ENCODE results near the gene CD63. TPM values are rescaled to one million over a fixed set of nuclear protein-coding genes. Genes with fewer than 3 reads are reported as not detected.
A peak's percentile ranks its signal among the peaks of the same experiment; 100 is the strongest.
"Not testable (repeated sequence)": the region's sequence is repeated elsewhere in the genome, so short reads cannot be mapped to it uniquely, and the experiment has no call there.

Gene CD63, protein sequence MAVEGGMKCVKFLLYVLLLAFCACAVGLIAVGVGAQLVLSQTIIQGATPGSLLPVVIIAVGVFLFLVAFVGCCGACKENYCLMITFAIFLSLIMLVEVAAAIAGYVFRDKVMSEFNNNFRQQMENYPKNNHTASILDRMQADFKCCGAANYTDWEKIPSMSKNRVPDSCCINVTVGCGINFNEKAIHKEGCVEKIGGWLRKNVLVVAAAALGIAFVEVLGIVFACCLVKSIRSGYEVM
- total RNA-seq = 100 to 1,000 TPM; 222 to 288 TPM

DNA sequence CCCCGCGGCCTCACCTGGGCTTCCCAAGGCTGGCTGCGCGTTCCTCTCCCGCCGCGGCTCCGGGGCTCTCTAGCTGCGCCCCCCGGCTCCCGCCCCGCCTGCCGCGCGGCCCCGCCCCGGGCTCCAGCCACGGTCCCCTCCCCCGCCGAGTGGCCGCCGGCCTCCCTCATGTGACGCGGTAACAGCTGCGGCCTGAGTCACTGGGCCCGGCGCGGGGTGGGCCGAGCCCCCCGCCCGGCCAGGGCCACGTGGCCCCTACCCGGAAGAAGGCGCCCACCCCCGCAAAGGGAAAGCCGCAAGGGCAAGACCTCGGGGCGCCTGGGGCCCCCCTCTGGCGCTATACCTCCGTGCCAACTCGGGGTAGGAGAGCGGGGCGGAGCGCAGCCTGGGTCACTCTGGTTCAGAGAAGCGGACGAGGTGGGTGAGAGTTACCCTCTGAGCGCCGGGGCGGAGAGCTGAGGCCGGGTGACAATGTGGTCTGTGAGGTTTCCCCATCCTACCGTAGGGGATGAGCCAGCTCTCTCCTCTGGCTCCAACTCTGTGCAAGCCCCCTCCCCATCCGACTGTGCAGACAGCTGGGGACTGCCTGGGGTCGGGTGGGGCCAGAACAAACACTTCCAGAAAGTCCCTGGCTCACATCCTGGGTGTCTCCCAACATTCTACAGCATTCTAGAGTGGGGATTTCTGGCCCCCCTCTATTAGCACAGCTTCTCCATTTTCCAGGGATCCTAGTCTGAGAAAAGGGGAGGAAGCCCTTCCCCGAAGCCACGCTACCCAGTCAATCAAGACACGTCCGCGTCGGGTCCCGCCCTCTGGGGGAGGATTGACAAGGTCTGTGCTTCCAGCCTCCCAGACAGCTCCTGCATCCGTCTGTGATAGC lies at the start of gene CD63:
TSS of gene CD63 (minus strand) at position 71 of the 880 bp plus-strand sequence. CDS start 668 bp downstream, outside the sequence.
- ATAC-seq (peak; percentile 69), DNase-seq (peak; percentile 87)
- Mint-ChIP-seq H3K9me3 (ENCODE audit: low read depth) (no peaks in the 10 kb centered on the region), H3K4me1 (peaks cover 57% of the 10 kb centered on the region), H3K4me3 (peak within 1 kb of the TSS; percentile 78), H3K27me3 (no peaks in the 10 kb centered on the region), H3K27ac (peak within 1 kb of the TSS; percentile 92), H3K36me3 (peaks cover 16% of the 10 kb centered on the region)
- CTCF ChIA-PET = interaction anchor here (0.6 to 4.9 kb wide), 15 partner anchors 9 to 493 kb away, joined by 3 to 63 read pairs (median 6); partner anchors contain the start of genes BLOC1S1, ESYT1, PA2G4 and PYM1

DNA sequence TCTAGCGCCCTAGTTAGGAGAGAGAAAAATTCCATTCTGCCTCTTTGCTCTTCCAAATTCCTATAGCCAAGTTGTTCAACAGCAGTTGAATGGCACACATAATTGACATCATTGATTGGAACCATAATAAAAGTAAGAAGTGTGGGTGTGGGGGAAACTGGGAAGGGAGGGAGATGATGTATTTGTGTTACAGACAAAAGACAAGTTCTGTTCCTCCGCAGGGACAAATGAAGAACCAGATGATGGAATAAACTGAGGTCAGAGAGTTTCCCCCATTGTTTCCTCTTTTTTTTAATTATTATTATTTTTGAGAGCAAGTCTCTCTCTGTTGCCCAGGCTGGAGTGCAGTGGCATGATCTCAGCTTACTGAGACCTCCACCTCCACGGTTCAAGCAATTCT lies 49.0 kb upstream of the CD63 start:
- ATAC-seq = no peak
- Mint-ChIP-seq H3K27ac (no peak overlapping the region), H3K9me3 (ENCODE audit: low read depth) (no peaks in the 10 kb centered on the region), H3K36me3 (peaks cover 41% of the 10 kb centered on the region), H3K4me1 (peaks cover 18% of the 10 kb centered on the region), H3K4me3 (no peak overlapping the region), H3K27me3 (no peaks in the 10 kb centered on the region)
- CTCF ChIA-PET = no interaction called here
- no peak for DNase-seq

DNA sequence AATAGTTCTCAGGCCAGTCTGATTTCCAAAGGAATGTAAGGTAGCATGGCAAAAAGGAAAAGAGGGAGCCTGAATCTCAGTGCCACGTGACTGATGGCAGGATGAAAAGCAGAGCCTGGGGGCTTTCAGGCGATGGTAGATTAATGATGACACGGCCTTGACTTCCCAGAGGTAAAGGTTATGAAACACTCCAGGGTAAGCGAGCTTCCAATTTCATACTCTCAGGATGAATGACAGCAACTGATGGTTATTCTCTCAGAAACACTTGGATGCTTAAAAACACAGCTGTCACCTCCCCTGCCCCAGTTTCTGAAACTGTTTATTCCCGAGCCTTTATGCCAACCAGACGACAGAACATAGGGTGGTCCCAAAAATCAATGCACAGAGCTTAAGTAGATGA lies 42.9 kb upstream of the CD63 start:
- Mint-ChIP-seq H3K4me1 (peaks cover 11% of the 10 kb centered on the region), H3K36me3 (peaks cover 31% of the 10 kb centered on the region), H3K27me3 (no peaks in the 10 kb centered on the region), H3K27ac (peak overlapping the region; percentile 8), H3K9me3 (ENCODE audit: low read depth) (no peaks in the 10 kb centered on the region), H3K4me3 (no peak overlapping the region)
- CTCF ChIA-PET = interaction anchor here (0.5 to 2.8 kb wide), 3 partner anchors 10 to 34 kb away, joined by 3 to 13 read pairs (median 3); no protein-coding TSS in a partner anchor
- no peak for ATAC-seq
- no peak for DNase-seq

DNA sequence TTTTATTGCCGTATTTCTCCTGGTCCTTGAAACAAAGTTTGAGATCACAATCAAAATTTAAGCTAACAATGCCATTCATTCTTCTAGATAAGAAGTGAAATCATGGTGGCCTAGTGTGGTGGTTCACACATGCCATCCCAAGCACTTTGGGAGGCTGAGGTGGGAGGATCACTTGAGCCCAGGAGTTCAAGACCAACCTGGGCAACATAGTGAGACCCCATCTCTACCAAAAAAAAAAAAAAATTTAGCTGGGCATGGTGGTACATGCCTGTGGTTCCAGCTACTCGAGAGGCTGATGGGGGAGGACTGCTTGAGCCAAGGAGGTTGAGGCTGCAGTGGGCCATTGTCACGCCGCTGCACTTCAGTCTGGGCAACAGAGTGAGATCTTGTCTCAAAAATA lies 38.3 kb upstream of the CD63 start:
- Mint-ChIP-seq H3K36me3 (peaks cover 31% of the 10 kb centered on the region), H3K4me3 (no peak overlapping the region), H3K27me3 (no peaks in the 10 kb centered on the region), H3K9me3 (ENCODE audit: low read depth) (no peaks in the 10 kb centered on the region), H3K4me1 (peaks cover 3% of the 10 kb centered on the region), H3K27ac (no peak overlapping the region)
- DNase-seq = no peak
- ATAC-seq = no peak
- CTCF ChIA-PET = interaction anchor here (0.9 to 1.3 kb wide), 2 partner anchors 14 to 29 kb away, joined by 3 read pairs; no protein-coding TSS in a partner anchor

DNA sequence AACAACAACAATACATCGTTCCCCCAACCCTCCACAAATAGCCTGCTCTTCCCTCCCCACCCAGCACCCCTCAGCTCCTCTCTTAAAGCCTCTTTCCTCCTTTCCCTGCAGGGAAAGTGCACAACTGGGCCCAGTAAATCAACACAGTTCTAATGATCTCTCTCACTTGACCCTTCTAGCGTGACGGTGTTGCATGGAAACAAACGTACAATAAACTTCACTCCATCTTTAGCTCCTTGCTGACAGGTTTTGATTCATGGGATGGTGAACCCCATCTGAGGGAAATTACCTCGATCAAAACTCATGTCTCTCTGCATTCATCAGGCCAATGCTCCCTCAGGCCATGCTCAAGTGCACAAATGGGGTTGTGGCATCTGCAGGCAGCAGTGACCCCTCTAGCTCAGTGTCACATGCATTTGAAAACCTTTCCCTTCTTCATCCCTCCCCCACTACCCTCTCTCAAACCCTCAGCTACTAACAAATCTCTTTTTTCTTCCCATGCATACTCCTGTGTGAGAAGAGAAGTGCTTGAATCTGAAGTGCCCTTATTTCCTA lies 37.0 kb upstream of the CD63 start:
- no peak for ATAC-seq
- H3K9me3 Mint-ChIP-seq (ENCODE audit: low read depth) = no peaks in the 10 kb centered on the region
- peaks cover 5% of the 10 kb centered on the region for H3K4me1 Mint-ChIP-seq
- H3K4me3 Mint-ChIP-seq = no peak overlapping the region
- H3K27ac Mint-ChIP-seq = no peak overlapping the region
- CTCF ChIA-PET = interaction anchor here (1.0 to 1.1 kb wide), 2 partner anchors 9 to 14 kb away, joined by 3 read pairs; no protein-coding TSS in a partner anchor
- no peaks in the 10 kb centered on the region for H3K27me3 Mint-ChIP-seq
- H3K36me3 Mint-ChIP-seq = peaks cover 31% of the 10 kb centered on the region
- no peak for DNase-seq

DNA sequence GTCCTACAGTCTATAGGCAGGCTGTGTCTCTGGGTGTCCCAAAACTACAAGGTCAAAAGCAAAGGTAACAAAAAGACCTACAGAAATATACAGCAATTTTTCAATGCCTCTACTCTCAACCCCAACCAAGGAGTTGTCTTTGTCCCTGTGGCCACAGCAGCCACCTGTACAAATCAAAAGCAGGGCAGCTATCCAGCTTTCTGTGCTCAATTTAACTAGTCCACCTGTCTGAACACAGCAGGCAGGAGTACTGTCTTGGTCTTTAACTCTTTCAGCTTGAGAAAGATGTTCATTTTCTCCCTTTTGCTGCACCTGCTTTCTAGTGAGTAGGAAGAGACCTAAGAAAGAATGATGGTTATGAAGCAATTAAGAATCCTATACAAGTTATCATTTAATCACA lies 33.8 kb upstream of the CD63 start:
- H3K27me3 Mint-ChIP-seq = no peaks in the 10 kb centered on the region
- no peak overlapping the region for H3K4me3 Mint-ChIP-seq
- H3K36me3 Mint-ChIP-seq = peaks cover 52% of the 10 kb centered on the region
- no peaks in the 10 kb centered on the region for H3K9me3 Mint-ChIP-seq (ENCODE audit: low read depth)
- no peak overlapping the region for H3K27ac Mint-ChIP-seq
- peaks cover 8% of the 10 kb centered on the region for H3K4me1 Mint-ChIP-seq
- CTCF ChIA-PET = no interaction called here
- ATAC-seq = no peak
- no peak for DNase-seq

DNA sequence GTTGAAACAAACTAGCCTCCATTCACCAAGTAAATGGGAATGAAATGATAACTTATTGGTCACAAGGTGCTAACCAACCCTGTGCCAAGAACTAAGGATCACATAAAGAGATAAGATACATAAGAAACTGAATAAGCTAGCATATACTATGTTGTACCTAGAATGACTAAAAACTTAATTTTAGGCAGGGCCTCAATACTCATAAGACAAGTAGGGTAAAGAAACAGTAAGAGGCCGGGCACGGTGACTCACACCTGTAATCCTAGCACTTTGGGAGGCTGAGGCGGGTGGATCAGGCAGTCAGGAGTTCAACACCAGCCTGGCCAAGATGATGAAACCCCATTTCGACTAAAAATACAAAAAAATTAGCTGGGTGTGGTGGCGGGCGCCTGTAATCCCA lies 31.9 kb upstream of the CD63 start:
- Mint-ChIP-seq H3K9me3 (ENCODE audit: low read depth) (no peaks in the 10 kb centered on the region), H3K36me3 (peaks cover 55% of the 10 kb centered on the region), H3K4me1 (peaks cover 8% of the 10 kb centered on the region), H3K27ac (no peak overlapping the region), H3K4me3 (no peak overlapping the region), H3K27me3 (no peaks in the 10 kb centered on the region)
- ATAC-seq = peak; percentile 60
- no peak for DNase-seq
- CTCF ChIA-PET = interaction anchor here (0.9 to 1.2 kb wide), 2 partner anchors 23 to 269 kb away, joined by 3 read pairs; no protein-coding TSS in a partner anchor

DNA sequence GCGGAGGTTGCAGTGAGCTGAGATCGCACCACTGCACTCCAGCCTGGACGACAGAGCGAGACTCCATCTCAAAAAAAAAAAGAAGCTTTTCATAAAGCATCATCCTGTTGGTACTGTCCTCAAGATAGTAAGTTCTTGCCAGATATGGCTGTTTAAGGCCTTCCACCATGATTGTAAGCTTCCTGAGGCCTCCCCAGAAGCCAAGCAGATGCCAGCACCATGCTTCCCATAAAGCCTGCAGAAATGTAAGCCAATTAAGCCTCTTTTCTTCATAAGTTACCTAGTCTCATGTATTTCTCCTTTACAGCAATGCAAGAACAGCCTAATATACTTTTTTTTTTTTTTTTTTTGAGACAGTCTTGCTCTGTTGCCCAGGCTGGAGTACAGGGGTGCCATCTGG lies 29.8 kb upstream of the CD63 start:
- H3K36me3 Mint-ChIP-seq = peaks cover 59% of the 10 kb centered on the region
- not testable (repeated sequence) for H3K9me3 Mint-ChIP-seq (ENCODE audit: low read depth); H3K4me1 Mint-ChIP-seq; H3K27ac Mint-ChIP-seq; DNase-seq; ATAC-seq; H3K27me3 Mint-ChIP-seq; H3K4me3 Mint-ChIP-seq
- CTCF ChIA-PET = interaction anchor here (0.6 to 1.9 kb wide), 2 partner anchors 15 to 1400 kb away, joined by 3 to 5 read pairs; no protein-coding TSS in a partner anchor

DNA sequence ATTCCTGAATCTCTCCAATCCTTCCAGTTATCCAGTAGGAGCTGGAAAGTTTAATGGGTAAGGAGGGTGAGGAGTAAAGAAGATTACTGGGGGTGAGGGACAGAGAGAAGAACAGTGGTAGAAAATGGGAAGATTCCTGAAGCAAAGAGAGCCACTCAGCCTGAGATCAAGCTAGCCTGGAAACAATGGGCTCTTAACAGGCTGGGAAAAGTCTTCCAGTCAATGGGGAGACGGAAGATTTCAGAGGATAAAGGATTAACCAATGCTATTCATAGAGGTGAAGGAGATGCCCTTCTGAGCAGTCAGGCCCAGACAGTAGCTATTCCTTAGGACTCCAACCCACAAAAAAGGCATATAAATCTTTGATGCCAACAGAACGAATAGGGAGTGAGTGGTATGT lies 28.9 kb upstream of the CD63 start:
- ATAC-seq (no peak), DNase-seq (no peak)
- Mint-ChIP-seq H3K27me3 (no peaks in the 10 kb centered on the region), H3K4me1 (peaks cover 8% of the 10 kb centered on the region), H3K4me3 (no peak overlapping the region), H3K36me3 (peaks cover 63% of the 10 kb centered on the region), H3K9me3 (ENCODE audit: low read depth) (no peaks in the 10 kb centered on the region), H3K27ac (no peak overlapping the region)
- CTCF ChIA-PET = no interaction called here

DNA sequence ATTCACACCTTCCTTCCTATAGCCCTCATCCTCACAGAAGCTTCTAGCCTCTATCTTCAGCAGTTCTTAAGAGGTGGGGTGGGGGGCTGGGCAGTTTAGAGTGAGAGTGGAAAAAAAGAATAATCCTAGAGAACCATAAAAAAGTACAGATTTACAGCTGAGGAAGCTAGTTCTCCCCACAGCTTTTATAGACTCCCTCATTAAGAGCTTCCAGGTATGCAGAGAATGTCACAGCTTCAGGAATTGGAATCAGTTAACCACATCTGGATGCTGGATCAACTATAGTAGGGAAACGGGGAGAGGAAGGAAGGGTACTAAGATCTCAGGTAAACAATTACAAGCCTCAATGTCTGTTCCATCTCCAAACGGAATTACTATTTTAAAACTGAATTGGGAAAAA lies 26.4 kb upstream of the CD63 start:
- no peak overlapping the region for H3K4me3 Mint-ChIP-seq
- CTCF ChIA-PET = interaction anchor here (0.6 to 0.8 kb wide), 3 partner anchors 11 to 34 kb away, joined by 3 to 5 read pairs (median 4); no protein-coding TSS in a partner anchor
- ATAC-seq = no peak
- no peak overlapping the region for H3K27ac Mint-ChIP-seq
- H3K36me3 Mint-ChIP-seq = peaks cover 54% of the 10 kb centered on the region
- H3K4me1 Mint-ChIP-seq = no peaks in the 10 kb centered on the region
- H3K9me3 Mint-ChIP-seq (ENCODE audit: low read depth) = no peaks in the 10 kb centered on the region
- H3K27me3 Mint-ChIP-seq = no peaks in the 10 kb centered on the region
- DNase-seq = no peak

DNA sequence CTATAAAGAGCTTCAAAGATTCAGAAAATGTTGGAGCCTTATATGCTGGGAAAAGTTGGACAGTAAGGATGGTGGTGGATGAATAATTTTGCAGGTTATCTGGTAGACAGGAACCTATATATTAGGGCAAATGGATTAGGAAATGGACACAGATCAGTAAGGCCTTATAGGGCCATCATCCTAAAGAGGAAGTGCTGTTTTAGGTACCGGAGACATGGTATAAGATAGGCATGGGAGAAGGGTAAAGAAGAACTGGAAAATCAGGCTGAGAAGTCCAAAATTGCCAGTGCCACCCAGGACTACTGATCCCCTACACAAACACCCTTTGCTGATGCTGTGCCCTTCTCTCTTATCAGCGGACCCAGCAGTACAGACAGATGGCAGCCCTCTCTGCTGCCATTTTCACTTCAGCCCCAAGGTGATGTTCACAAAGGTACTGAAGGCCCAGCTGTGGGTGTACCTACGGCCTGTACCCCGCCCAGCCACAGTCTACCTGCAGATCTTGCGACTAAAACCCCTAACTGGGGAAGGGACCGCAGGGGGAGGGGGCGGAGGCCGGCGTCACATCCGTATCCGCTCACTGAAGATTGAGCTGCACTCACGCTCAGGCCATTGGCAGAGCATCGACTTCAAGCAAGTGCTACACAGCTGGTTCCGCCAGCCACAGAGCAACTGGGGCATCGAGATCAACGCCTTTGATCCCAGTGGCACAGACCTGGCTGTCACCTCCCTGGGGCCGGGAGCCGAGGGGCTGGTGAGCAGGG lies 19.6 kb upstream of the CD63 start:
- DNase-seq (no peak), ATAC-seq (no peak)
- Mint-ChIP-seq H3K27ac (no peak overlapping the region), H3K36me3 (peaks cover 25% of the 10 kb centered on the region), H3K27me3 (no peaks in the 10 kb centered on the region), H3K4me1 (peaks cover 19% of the 10 kb centered on the region), H3K9me3 (ENCODE audit: low read depth) (no peaks in the 10 kb centered on the region), H3K4me3 (no peak overlapping the region)
- CTCF ChIA-PET = interaction anchor here (1.6 to 3.1 kb wide), 3 partner anchors 10 to 299 kb away, joined by 4 to 30 read pairs (median 7); partner anchors contain the start of gene DGKA

DNA sequence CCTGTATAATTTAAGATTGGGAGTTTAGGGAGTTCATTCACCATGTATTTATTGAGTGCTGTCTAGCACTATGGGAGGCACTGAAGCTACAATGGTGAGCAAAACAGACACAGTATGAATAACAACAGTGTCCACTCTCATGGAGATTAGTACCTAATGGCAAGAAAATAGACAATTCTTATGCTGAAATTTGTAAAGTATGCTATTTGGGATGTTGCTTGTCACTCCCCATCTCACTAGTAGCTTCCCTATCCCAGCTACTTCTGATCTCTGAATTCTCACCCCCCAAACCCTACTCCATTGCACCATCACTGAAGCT lies 18.1 kb upstream of the CD63 start:
- Mint-ChIP-seq H3K27me3 (peaks cover 6% of the 10 kb centered on the region), H3K4me1 (peaks cover 26% of the 10 kb centered on the region), H3K9me3 (ENCODE audit: low read depth) (no peaks in the 10 kb centered on the region), H3K4me3 (no peak overlapping the region), H3K36me3 (peaks cover 15% of the 10 kb centered on the region), H3K27ac (no peak overlapping the region)
- DNase-seq (no peak), ATAC-seq (no peak)
- CTCF ChIA-PET = interaction anchor here (0.7 to 3.1 kb wide), 4 partner anchors 9 to 282 kb away, joined by 3 to 30 read pairs (median 6); partner anchors contain the start of gene DGKA

Data from activated CD8-positive, alpha-beta memory T cell treated with anti-CD3 and anti-CD28 coated beads, Interleukin-2, amount 10 ng/mL, durations not matched to agents 7 days and 5 days (primary cell).